Endothelial cell of umbilical vein (primary cell): ENCODE measurements around the gene ZNF628.

Experiments used
- CTCF ChIP-seq, 2 donors: IDR thresholded peaks; 1 replicate in 1 of 2; 2 replicates in 1 of 2; pipeline ENCODE4 v1.5.1; 2011; ENCODE audit warnings: low read length in 2 of 2, mild to moderate bottlenecking in 2 of 2, moderate library complexity in 2 of 2, control low read depth in 1 of 2, inconsistent platforms in 1 of 2, low read depth in 1 of 2; ENCODE audit not compliant: insufficient read depth in 1 of 2; ENCODE audit errors: extremely low read depth in 1 of 2
- EZH2 ChIP-seq: IDR thresholded peaks from 2 replicates; pipeline ENCODE4 v1.6.1; 2012; ENCODE audit warnings: borderline replicate concordance, low read depth, mild to moderate bottlenecking, moderate library complexity, low read length, inconsistent platforms; ENCODE audit not compliant: severe bottlenecking
- JUN ChIP-seq: IDR thresholded peaks from 2 replicates; pipeline ENCODE4 v1.6.1; 2011; ENCODE audit warnings: borderline replicate concordance, low read depth; ENCODE audit not compliant: insufficient read length, insufficient read depth
- MAX ChIP-seq: IDR thresholded peaks from 2 replicates; pipeline ENCODE4 v1.6.1; 2011; ENCODE audit not compliant: insufficient read depth, insufficient read length
- POLR2A ChIP-seq: IDR thresholded peaks from 2 replicates; pipeline ENCODE4 v1.6.1; 2012; ENCODE audit warnings: low read depth, mild to moderate bottlenecking, control low read depth, low read length
- POLR2AphosphoS5 ChIP-seq: IDR thresholded peaks from 2 replicates; pipeline ENCODE4 v1.6.1; 2012; ENCODE audit warnings: low read depth, mild to moderate bottlenecking, control low read depth, low read length, moderate library complexity; ENCODE audit not compliant: insufficient read depth

GRCh38 chr19:55441692-55442321, 34.6 kb upstream of the ZNF628 start:
- TF ChIP-seq POLR2A (no peak), EZH2 (peak; percentile 91), MAX (no peak), POLR2AphosphoS5 (no peak), CTCF (IDR thresholded peaks at IDR 0.05; ENCODE audit: extremely low read depth in 1 of 2, insufficient read depth in 1 of 2, low read depth in 1 of 2, low read length in 2 of 2) (no peak), JUN (no peak)
